NCI-H226 (cell line): ENCODE results near the gene MYOCOS.
"Not testable (repeated sequence)": the region's sequence is repeated elsewhere in the genome, so short reads cannot be mapped to it uniquely, and the experiment has no call there.

ENCODE experiments used
- DNase-seq: peaks from one replicate; pipeline ENCODE4 v3.0.0-alpha.2; 2015

The MYOCOS gene

GRCh38 chr1:171627020-171627419 is 5.0 kb downstream of the MYOCOS start:
- DNase-seq, result no peak

- no peak for DNase-seq
Observed at GRCh38 chr1:171628225-171628624, 6.2 kb downstream of the MYOCOS start.

GRCh38 chr1:171635661-171636060 is 13.6 kb downstream of the MYOCOS start:
- no peak for DNase-seq

DNA sequence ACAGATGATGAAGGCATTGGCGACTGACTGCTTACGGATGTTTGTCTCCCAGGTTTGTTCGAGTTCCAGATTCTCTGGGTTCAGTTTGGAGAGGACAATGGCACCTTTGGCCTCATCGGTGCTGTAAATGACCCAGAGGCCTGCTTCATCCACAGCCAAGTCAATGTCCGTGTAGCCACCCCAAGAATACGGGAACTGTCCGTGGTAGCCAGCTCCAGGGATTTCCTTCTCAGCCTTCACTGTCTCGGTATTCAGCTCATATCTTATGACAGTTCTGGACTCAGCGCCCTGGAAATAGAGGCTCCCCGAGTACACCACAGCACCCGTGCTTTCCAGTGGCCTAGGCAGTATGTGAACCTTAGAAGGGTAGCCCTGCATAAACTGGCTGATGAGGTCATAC is 14.1 kb downstream of the MYOCOS start:
- DNase-seq, result no peak

GRCh38 chr1:171637928-171638576 is 16.0 kb downstream of the MYOCOS start:
- DNase-seq, result no peak

GRCh38 chr1:171640225-171640624 is 18.2 kb downstream of the MYOCOS start:
- DNase-seq, result no peak

- no peak for DNase-seq
Observed at GRCh38 chr1:171641076-171641864, 19.2 kb downstream of the MYOCOS start.

DNA sequence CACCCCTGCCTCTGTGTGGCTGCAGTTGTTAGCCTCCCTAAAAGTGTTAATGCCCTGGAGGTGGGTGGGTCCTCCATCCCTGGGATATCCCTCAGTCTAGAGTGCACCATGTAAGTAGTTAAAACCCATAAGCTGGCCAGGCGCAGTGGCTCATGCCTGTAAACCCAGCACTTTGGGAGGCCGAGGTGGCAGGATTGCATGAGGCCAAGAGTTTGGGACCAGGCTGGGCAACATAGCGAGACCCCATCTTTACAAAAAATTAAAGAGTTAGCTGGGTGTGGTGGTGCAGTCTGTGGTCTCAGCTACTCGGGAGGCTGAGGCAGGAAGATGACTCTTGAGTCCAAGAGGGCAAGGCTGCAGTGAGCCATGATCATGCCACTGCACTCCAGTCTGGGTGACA is 20.2 kb downstream of the MYOCOS start:
- no peak for DNase-seq

- DNase-seq, result no peak
Observed at GRCh38 chr1:171643156-171643555, 21.1 kb downstream of the MYOCOS start.

DNA sequence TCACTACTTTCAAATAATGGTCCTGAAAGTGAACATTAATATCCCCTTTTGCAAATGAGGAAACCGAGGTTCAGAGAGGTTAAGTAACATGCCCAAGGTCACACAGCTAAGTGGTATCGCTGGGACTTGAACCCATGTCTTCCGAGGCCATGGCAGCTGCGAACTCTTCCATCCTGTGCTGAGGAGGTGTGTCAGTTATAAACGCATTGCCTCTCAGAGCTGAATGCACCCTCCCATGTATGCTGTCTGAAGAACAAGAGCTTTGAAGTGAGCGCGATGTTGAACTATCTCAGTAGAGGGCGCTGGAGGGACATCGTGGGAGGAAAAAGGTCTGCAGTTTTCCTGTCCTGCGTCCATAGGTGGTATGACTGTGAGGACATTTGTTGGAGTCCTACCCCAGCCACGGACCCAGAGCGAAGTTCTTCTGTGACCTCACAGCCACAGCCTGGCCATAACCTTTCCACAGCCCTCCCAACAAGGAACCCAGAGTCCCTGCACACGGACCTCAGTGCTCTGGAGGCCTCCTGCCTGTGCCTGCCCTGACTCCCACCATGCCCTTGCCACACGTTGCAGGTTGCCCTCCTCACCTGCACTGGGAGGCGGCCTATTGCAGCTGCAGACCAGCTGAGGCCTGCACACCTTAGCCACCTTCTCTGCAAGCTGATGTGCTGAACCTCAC is 22.9 kb downstream of the MYOCOS start:
- DNase-seq, result peak; percentile 73

DNA sequence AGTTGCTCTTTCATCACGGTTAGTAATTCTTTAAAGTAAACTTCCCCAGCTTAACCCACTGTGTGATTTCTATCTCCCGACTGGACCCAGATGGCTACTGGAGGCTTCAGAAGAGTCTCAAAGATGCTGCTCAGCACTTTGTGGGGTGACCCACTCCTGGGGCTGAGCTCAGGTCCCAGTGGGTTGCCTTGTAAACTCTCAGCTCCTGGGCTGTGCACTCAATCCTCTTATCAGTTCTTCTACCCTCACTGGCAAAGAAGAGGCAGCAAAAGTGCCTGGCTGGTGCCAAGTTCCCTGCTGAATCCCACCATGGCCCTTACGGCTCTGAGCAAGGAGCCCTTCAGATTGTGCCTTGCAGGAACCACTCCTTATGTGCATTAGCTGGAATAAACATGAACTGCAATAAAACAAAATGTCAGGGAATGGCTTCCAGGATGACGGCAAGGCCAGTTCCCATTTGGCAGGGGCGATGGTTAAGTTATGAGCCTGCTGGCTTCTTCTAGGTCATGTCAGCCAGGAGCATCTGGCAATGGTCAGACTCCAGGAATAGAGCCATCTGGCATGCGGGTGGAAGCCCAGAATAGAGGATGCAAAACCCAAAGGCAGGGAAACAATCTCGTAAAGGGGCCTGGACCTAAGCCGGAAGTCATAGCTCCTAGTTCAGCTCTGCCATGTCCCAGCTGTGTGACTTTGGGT is 23.7 kb downstream of the MYOCOS start:
- DNase-seq, result no peak

- no peak for DNase-seq
Observed at GRCh38 chr1:171646249-171646560, 24.2 kb downstream of the MYOCOS start.

DNA sequence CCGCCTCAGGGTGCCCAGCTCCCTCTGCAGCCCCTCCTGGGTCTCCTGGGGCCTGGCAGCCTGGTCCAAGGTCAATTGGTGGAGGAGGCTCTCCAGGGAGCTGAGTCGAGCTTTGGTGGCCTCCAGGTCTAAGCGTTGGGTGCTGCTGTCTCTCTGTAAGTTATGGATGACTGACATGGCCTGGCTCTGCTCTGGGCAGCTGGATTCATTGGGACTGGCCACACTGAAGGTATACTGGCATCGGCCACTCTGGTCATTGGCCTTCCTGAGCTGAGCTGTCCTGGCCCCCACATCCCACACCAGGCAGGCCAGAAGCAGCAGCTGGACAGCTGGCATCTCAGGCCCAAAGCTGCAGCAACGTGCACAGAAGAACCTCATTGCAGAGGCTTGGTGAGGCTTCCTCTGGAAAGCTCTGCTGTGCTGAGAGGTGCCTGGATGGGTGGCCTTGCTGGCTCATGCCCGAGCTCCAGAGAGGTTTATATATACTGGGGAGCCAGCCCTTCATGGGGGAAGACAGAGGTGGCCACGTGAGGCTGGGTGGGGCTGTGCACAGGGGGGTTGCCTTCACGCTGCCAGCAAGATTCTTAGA is 30.3 kb downstream of the MYOCOS start, which contains the start of gene MYOC:
Gene MYOC, minus strand, starts transcription at position 455 of the 589 bp plus-strand sequence. Its CDS starts 77 bp downstream, at position 378.
- no peak for DNase-seq

GRCh38 chr1:171653796-171654195 is 31.8 kb downstream of the MYOCOS start:
- DNase-seq, result no peak

DNA sequence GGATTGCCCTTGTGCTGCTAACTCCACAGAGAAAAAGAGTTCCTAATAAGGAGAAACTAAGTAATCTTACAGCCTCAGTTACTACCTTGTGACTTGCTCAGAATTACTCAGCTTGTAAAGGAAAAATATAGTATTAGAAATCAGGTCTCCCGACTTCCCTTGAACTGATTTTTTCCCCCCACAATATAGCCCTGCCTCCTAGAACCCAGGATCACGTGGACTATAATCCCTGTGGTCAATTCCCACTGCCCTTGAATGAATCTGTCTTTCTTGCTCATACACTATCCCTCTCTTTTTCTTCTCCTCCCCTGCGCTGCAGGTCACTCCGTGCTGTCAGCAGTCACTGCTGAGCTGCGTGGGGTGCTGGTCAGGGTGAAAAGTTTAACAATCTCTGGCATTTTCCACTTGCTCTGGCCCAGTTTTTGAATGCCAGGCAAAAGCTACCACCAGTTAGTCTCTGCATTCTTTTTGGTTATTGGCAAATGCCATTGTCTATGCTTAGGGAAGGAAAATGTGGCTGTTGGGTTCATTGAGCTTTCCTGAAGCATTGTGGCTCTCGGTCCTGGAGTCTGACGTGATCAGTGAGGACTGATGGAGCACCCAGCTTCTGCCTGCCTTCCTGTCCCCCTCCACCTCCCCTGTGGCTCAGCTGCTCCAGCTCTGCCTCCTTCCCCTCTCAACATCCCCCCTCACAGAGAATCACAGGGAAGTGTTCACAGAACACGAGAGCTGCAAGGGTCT is 32.3 kb downstream of the MYOCOS start:
- DNase-seq, result no peak

- DNase-seq, result no peak
Observed at GRCh38 chr1:171654942-171655745, 33.1 kb downstream of the MYOCOS start.

DNA sequence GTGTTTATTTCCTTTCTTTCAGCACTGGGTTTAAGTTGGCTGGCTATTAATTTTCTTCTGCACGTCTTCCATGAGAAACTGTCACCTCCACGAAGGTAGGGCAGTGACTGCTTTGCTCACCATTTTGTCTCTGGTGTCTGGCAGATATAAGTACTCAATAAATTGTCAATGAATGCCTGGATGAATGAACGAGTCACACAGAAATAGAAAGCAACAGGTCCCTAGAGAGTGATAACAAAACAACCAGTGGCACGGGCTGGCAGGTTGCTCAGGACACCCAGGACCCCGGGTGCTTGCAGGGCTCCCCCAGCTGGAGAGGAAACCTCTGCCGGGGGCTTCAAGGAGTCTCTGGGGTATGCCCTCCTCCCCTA is 33.7 kb downstream of the MYOCOS start:
- DNase-seq, result no peak

- DNase-seq, result not testable (repeated sequence)
Observed at GRCh38 chr1:171656206-171656605, 34.2 kb downstream of the MYOCOS start.

- DNase-seq, result no peak
Observed at GRCh38 chr1:171661076-171661650, 39.1 kb downstream of the MYOCOS start.

DNA sequence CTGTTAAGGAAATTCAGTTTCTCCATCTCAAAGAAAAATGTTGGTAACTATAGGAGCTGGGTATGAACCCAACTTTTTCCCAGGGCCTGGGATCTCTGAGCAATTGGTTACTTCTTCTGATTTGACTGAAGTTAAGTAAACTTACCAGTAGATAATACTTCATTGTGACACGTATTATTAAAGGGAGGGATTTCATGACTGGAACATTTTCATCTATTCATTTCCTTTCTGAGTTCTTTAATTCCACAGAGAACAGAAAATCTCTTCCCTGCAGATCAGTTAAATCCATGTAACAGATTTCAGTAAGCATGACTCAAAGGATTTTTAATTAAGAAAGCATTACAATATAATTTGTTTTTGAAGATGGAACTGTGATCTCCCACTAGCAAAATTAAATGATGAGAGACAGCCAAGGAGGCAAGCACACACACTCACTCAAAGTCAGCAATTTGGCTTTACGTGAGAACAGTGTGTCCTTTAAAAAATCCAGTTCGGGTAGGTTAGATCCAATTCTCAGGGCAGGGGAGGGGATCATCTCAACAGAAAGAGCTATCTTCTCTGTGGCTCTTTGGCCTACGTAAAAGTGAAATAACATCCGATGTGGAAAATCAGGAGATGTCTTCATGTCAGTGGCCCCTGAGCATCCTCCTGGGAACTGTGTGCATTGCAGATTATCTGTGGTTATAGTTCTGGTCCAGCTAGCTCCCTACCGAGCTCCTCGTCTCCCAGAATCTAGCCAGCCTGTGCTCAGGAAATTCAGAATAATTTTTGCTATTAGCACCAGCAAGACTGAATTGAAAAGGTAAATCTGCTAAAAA is 41.2 kb downstream of the MYOCOS start:
- DNase-seq, result no peak
